Muscle layer of duodenum (tissue), 2 donors: ENCODE data around the gene GUCA1C.

Source experiments
- H3K27ac ChIP-seq: one replicate; pipeline ENCODE4 v1.7.0; 2013; ENCODE audit warnings: mild to moderate bottlenecking, low read length
- H3K27me3 ChIP-seq: one replicate; pipeline ENCODE4 v1.7.0; 2013; ENCODE audit warnings: low read depth, mild to moderate bottlenecking, control low read depth, low read length
- H3K36me3 ChIP-seq, 2 donors: one replicate each; pipeline ENCODE4 v1.7.0; 2013; ENCODE audit warnings: low read length in 2 of 2, control low read depth in 1 of 2, mild to moderate bottlenecking in 1 of 2; ENCODE audit not compliant: insufficient read depth in 2 of 2, control insufficient read depth in 1 of 2
- H3K4me1 ChIP-seq, 2 donors: one replicate each; pipeline ENCODE4 v1.7.0; 2013; ENCODE audit warnings: low read length in 2 of 2, mild to moderate bottlenecking in 2 of 2, control low read depth in 1 of 2, moderate library complexity in 1 of 2; ENCODE audit not compliant: insufficient read depth in 2 of 2, control insufficient read depth in 1 of 2
- H3K4me3 ChIP-seq, 2 donors: one replicate each; pipeline ENCODE4 v1.7.0; 2013; ENCODE audit warnings: low read length in 2 of 2, low read depth in 1 of 2, mild to moderate bottlenecking in 1 of 2
- H3K9me3 ChIP-seq, 2 donors: one replicate each; pipeline ENCODE4 v1.7.0; 2013; ENCODE audit warnings: low read length in 2 of 2, control low read depth in 1 of 2, mild to moderate bottlenecking in 1 of 2; ENCODE audit not compliant: control insufficient read depth in 1 of 2
- donor health status: healthy.

The GUCA1C gene, protein sequence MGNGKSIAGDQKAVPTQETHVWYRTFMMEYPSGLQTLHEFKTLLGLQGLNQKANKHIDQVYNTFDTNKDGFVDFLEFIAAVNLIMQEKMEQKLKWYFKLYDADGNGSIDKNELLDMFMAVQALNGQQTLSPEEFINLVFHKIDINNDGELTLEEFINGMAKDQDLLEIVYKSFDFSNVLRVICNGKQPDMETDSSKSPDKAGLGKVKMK

GRCh38 chr3:108953700-108954099, at the start of gene GUCA1C:
GUCA1C (minus strand) TSS chr3:108953879; CDS start chr3:108953762, 117 bp downstream.
- Histone ChIP-seq H3K4me1 (no peaks in the 10 kb centered on the region), H3K27me3 (no peaks in the 10 kb centered on the region), H3K36me3 (no peaks in the 10 kb centered on the region), H3K27ac (no peak within 1 kb of the TSS), H3K9me3 (no peaks in the 10 kb centered on the region), H3K4me3 (no peak within 1 kb of the TSS)

DNA sequence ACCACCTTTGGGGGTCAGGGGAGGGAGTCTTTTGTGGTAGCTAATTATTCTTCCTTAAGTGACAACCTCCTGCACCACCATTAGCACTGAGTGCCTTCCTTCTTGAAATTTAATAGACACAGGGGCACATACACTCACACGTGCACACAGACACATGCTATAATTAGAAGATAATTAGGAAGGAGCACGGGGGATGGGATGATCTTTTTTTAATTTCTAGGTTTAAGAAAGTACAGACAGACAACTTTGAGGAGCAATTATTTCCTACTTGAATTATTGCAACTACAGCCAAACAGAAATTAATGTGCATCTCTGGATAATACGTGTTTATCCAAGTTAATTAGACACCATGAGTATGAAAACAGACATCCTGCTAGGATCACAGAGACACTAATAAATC, 44.8 kb upstream of the GUCA1C start:
- no peaks in the 10 kb centered on the region for H3K36me3 ChIP-seq
- H3K27me3 ChIP-seq, result no peaks in the 10 kb centered on the region
- H3K4me3 ChIP-seq, result no peak overlapping the region
- no peaks in the 10 kb centered on the region for H3K4me1 ChIP-seq
- no peaks in the 10 kb centered on the region for H3K9me3 ChIP-seq
- no peak overlapping the region for H3K27ac ChIP-seq

GRCh38 chr3:108985844-108986243, 32.2 kb upstream of the GUCA1C start:
- Histone ChIP-seq H3K4me1 (no peaks in the 10 kb centered on the region), H3K9me3 (no peaks in the 10 kb centered on the region), H3K4me3 (no peak overlapping the region), H3K27me3 (no peaks in the 10 kb centered on the region), H3K27ac (no peak overlapping the region), H3K36me3 (no peaks in the 10 kb centered on the region)

GRCh38 chr3:108983051-108983450, 29.4 kb upstream of the GUCA1C start:
- Histone ChIP-seq H3K36me3 (no peaks in the 10 kb centered on the region), H3K4me3 (no peak overlapping the region), H3K27me3 (no peaks in the 10 kb centered on the region), H3K9me3 (no peaks in the 10 kb centered on the region), H3K27ac (no peak overlapping the region), H3K4me1 (no peaks in the 10 kb centered on the region)

- Histone ChIP-seq H3K36me3 (no peaks in the 10 kb centered on the region), H3K27me3 (no peaks in the 10 kb centered on the region), H3K4me1 (no peaks in the 10 kb centered on the region), H3K27ac (no peak overlapping the region), H3K9me3 (no peaks in the 10 kb centered on the region), H3K4me3 (no peak overlapping the region)
Measured at GRCh38 chr3:108976058-108976457, 22.4 kb upstream of the GUCA1C start.

DNA sequence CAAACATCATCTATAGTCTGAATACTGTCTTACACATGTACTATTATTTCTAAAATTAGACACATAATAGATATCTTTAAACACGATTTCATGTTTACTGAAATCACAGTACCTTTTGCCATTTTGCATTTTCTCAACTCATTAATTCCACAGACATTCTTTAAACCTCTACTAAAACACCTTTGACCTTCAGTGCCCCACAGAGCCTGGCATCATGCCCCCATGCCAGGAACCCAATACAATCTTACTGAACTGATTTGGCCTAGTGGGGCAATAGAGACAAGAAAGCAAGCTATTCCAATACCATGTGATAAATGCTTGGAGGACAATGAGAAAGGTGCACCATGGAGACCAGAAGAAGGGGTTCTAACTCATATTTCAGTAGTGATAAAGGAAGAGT, 19.3 kb upstream of the GUCA1C start:
- H3K4me1 ChIP-seq, result no peaks in the 10 kb centered on the region
- H3K27ac ChIP-seq, result no peak overlapping the region
- H3K36me3 ChIP-seq, result no peaks in the 10 kb centered on the region
- H3K9me3 ChIP-seq, result no peaks in the 10 kb centered on the region
- H3K4me3 ChIP-seq, result no peak overlapping the region
- no peaks in the 10 kb centered on the region for H3K27me3 ChIP-seq

GRCh38 chr3:108972482-108972881, 18.8 kb upstream of the GUCA1C start:
- Histone ChIP-seq H3K4me3 (no peak overlapping the region), H3K4me1 (no peaks in the 10 kb centered on the region), H3K27ac (no peak overlapping the region), H3K9me3 (no peaks in the 10 kb centered on the region), H3K27me3 (no peaks in the 10 kb centered on the region), H3K36me3 (no peaks in the 10 kb centered on the region)

DNA sequence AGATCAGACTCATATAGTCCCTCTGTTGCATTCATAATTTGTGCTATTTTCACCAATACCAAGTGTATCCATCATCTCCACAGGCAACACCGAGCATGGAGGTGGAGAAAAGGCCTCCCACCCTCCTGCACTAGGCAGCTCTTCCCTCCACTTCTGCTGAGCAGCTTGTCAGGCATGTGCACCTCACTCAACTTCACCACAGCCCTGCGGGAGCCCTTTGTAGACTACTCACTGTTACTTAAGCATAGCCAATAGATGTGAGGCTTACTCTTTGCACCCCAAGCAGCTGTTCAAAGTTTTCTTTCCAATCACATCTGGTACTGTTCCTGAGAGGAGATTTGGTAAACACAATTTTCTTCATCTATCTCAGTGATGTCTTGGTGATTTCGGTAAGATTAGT, 16.9 kb upstream of the GUCA1C start:
- no peak overlapping the region for H3K4me3 ChIP-seq
- H3K27ac ChIP-seq, result no peak overlapping the region
- no peaks in the 10 kb centered on the region for H3K9me3 ChIP-seq
- H3K27me3 ChIP-seq, result no peaks in the 10 kb centered on the region
- H3K36me3 ChIP-seq, result no peaks in the 10 kb centered on the region
- no peaks in the 10 kb centered on the region for H3K4me1 ChIP-seq

DNA sequence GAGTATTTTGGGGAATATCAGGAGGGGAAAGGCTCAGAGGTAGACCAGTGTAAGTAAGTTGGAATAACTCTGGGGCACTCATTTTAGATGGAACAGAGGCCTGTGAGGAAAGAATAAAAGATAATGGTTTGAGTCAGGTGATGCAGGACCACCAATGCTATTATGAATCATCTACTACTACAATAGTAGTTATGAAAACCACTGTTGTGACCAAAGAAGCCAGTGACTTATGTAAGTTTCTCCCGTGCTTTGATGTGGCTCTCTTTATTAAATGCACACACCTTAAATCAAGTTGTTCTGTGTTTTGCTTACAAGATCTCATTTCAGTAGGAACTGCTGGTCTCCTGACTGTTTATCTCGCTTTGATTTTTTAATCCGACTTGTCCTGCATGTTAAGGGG, 13.1 kb upstream of the GUCA1C start:
- Histone ChIP-seq H3K27me3 (no peaks in the 10 kb centered on the region), H3K9me3 (no peaks in the 10 kb centered on the region), H3K4me1 (no peaks in the 10 kb centered on the region), H3K4me3 (no peak overlapping the region), H3K27ac (no peak overlapping the region), H3K36me3 (no peaks in the 10 kb centered on the region)

- H3K27ac ChIP-seq, result no peak overlapping the region
- H3K36me3 ChIP-seq, result no peaks in the 10 kb centered on the region
- no peaks in the 10 kb centered on the region for H3K9me3 ChIP-seq
- no peak overlapping the region for H3K4me3 ChIP-seq
- no peaks in the 10 kb centered on the region for H3K4me1 ChIP-seq
- H3K27me3 ChIP-seq, result no peaks in the 10 kb centered on the region
Measured at GRCh38 chr3:108959017-108959416, 5.3 kb upstream of the GUCA1C start.

DNA sequence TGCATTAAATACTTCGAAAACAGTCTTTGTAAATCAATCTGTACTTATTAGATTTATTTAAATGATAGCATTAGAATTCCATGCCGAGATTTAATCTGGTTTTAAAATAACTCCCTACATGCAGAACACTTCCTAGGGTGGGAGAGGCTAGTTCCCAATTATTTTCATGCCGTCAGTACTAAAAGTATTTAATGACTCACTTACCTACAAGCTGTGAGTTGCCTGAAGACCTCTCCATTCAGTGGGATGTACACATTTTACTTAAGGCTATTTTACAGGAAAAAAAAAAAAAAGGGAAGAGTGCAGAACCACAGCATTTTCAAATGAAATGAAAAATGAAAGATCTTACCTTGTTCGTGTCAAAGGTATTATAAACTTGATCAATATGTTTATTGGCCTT, 469 bp downstream of the GUCA1C start:
- no peaks in the 10 kb centered on the region for H3K27me3 ChIP-seq
- no peak overlapping the region for H3K4me3 ChIP-seq
- H3K36me3 ChIP-seq, result no peaks in the 10 kb centered on the region
- no peaks in the 10 kb centered on the region for H3K4me1 ChIP-seq
- H3K27ac ChIP-seq, result no peak overlapping the region
- H3K9me3 ChIP-seq, result no peaks in the 10 kb centered on the region

- Histone ChIP-seq H3K36me3 (no peaks in the 10 kb centered on the region), H3K4me1 (no peaks in the 10 kb centered on the region), H3K9me3 (no peaks in the 10 kb centered on the region), H3K27ac (no peak overlapping the region), H3K4me3 (no peak overlapping the region), H3K27me3 (no peaks in the 10 kb centered on the region)
Measured at GRCh38 chr3:108951820-108952501, 1.7 kb downstream of the GUCA1C start.
